HG03469 (cell line): ENCODE results near the gene ST13.
"Not testable (repeated sequence)": the region's sequence is repeated elsewhere in the genome, so short reads cannot be mapped to it uniquely, and the experiment has no call there.

Experiments used
- ATAC-seq: cut with Tn5 transposase; IDR thresholded peaks from one replicate; pipeline ENCODE4 v1.9.1; 2021; ENCODE audit warnings: mild to moderate bottlenecking, moderate library complexity, moderate number of reproducible peaks; ENCODE audit not compliant: unreplicated experiment

The ST13 gene

DNA sequence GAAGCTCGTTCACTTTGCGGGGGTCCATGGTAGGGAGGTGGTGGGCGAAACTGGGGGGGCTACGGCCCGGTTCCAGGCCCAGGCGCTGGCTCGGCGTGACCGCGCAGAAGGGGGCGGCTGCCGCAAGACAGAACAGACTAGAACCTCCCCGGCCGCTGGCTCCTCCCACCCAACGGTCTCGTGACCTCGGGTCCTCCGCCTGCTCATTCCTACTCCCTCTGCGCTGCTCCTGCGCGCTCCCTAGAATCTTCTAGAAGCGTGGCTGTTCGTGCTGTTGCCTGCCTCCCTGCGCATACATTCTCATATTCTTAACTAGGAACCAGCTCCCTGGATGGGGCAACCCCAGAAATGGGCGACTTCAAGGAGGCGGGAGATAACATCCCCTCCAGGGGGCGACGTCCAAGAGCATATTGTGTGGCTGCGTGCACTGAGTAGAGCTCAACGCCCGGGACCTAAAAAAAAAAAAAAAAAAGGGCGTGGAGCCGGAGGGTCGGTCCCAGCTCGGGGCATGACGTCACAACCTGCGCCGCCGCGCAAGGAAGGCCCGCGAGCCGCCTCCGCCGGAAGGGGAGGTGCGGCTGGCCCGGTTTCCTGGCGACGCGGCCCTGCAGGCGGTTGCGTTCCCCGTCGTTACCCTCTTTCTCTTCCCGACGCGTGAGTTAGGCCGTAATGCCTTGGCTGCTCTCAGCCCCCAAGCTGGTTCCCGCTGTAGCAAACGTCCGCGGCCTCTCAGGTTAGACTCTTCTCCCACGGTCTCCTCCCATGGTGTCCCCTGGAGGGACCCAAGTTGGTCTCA is at the start of gene ST13, which contains the start of gene XPNPEP3:
TSS of gene ST13 (minus strand) at position 127 of the 796 bp plus-strand sequence. CDS start at position 28, 99 bp downstream.
TSS of gene XPNPEP3 (plus strand) at position 636 of the 796 bp plus-strand sequence. CDS start at position 670, 34 bp downstream.
- ATAC-seq: peak; percentile 67

DNA sequence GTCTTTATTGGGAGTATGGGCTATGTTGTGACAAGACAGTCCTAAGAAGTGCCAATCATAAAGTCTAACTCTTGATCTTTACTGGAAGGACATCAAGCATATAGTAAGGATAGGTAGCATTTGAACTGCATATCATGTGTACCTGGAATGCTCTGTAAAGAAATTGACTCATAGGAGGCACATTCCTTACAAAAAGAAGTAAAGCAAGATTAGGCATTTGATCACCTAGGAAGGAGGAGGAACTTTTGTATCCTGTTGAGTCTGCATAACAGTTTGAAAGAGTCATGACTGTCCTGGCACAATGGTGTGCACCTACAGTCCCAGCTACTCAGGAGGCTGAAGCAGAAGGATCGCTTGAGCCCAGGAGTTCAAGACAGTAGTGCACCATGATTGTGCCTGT is 47.7 kb upstream of the ST13 start:
- ATAC-seq: no peak

DNA sequence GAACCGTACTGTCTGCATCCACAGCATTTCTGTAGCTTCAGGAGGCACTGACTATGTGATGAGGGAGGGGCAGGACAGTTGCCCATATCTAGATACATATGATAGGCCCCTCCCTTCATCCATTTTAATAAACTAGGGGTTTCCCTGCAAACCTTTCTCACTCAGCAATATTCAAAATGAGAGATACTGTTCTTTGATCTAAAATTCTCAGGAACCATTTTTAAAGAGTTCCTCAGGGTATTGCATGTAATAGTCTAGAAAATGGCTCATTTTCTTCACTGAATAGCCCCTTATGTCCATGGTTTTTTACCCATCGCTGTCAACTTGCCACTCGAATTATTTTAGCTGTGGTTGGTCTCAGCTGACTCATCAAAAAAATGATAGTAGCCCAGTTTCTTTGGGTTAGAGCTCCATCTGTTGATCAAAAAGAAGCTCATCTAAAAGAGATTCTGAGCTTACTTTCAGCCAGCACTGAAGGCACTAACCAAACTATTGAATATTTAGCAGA is 42.5 kb upstream of the ST13 start:
- no peak for ATAC-seq

DNA sequence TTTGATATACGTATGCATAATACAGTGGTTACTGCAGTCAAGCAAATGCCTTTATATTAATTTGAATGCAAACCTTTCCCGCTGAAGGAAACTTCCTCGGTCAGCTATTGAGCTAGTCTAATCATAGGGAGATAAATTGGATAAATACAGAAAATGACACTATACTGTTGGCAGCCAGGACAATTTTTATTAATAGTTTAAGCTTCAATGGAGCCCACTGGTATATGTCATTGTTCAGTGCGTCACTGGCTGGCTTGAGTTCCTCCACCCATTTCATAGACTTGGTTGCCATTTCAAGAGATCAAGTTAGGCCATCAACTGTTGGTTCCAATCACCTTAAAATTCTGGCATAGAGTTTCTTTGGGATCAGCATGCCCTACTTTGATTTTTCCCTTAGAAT is 38.0 kb upstream of the ST13 start:
- ATAC-seq: no peak

DNA sequence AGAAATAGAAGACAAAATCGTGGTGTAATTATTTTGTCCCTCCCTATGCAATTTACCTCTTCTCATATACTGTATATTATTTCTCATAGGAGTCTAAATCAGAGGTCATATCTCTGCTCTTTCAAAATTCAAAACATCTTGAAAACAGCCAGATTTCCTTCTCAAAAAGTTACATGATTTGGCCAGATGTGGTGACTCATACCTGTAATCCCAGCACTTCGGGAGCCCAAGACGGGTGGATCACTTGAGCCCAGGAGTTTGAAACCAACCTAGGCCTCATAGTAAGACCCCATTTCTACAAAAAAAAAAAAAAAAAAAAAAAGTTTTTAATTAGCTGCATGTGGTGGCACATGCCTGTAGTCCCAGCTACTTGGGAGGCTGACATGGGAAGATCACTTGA is 34.4 kb upstream of the ST13 start:
- ATAC-seq: no peak

DNA sequence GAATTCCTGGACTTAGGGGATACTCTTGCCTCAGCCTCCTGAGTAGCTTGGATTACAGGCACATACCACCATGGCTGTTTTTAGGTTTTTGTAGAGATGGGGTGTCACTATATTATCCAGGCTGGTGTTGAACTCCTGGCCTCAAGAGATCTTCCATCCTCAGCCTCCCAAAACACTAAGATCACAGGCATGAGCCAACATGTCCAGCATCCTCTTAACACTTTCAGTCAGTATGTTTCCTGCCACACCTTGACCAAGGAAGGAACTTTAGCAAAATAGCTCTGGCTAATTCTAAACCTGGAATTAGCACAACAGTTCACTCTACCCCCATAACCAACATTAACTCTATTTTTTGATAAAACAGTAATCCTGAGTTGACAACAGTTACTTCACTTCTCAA is 32.7 kb upstream of the ST13 start:
- ATAC-seq: no peak

DNA sequence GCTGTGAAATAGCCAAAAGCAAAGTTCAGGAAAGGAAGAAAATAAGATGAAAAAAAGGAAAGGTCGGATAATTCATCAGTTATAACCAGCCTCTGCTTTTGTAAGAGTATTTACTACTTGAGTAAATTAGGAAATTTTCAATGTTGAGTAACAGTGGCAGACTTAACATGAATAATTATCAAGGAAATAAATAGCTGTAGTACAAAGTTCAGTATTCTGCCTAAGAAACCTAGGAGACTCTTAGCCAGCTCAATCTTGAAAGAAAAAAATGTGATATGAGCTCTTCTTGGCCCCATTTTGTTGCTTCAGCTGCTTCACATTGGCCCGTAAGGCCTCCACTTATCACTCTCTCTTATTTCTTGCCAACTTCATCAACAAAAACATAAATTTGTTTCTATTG is 22.5 kb upstream of the ST13 start:
- ATAC-seq: no peak

DNA sequence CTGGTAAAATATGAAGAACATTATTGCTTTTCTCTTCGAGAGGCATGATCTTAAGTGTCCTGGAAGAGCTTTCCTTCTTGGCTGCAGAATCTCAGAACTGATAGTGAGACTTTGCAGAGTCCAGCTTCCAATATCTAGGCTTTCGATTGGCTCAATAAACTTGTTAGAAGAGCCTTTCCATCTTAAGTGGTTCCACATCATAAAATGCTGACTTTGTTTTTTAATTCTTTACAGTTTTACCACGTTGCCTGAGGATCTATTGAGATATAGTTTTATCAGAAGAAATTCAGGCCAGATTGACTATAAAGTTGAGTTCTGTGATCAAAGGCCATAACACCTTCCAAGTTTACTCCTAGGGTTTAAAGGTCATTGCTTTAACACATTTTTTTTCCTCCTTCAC is 21.0 kb upstream of the ST13 start:
- ATAC-seq: no peak

DNA sequence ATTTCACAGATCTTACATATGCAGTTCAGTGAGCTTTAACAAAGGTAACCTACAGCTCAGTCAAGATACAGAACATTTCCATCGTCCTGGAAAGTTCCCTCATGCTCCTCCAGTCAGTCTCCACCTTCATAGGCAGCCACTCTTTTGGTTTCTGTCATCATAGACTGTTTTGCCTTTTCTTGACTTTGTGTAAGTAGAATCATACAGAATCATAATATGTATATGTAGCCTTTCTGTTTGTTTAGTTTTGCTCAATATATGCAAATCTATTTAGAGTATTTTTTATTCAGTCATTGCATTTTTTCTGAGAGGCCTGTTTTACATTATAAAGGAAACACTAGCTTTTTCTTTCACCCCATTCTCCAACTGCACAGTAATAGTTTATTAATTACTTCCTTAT is 20.5 kb upstream of the ST13 start:
- no peak for ATAC-seq

DNA sequence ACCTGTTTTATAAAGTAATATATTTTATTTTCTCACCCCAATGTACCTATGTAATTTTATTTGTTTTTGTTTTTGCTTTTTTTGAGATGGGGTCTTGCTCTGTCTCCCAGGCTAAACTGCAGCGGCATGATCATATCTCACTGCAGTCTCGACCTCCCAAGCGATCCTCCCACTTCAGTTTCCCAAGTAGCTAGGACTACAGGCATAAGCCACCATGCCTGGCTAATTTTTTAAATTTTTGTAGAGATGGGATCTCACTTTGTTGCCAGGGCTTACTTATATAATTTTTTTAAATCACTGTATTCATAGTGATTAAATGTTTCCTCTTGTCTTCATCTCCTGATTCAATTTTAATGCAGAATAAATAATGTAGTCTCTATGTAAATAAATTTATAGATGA is 18.7 kb upstream of the ST13 start:
- ATAC-seq: no peak

DNA sequence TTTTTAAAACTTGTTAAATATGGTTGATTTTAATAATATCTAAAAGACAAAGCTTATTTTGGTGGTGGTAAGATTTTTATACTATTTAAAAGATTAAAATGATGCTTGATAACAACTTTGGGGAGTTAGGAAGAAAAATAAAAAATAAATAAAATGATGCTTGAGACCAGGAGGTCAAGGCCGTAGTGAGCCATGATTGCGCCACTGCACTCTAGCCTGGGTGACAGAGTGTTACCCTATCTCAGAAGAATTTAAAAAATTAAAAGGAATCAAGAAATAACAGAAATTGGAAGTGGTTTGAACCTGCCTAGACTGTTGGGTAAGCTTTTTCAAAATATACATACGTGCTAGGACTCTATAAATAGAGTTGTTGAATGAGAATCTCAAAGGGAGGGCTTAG is 17.6 kb upstream of the ST13 start:
- no peak for ATAC-seq

DNA sequence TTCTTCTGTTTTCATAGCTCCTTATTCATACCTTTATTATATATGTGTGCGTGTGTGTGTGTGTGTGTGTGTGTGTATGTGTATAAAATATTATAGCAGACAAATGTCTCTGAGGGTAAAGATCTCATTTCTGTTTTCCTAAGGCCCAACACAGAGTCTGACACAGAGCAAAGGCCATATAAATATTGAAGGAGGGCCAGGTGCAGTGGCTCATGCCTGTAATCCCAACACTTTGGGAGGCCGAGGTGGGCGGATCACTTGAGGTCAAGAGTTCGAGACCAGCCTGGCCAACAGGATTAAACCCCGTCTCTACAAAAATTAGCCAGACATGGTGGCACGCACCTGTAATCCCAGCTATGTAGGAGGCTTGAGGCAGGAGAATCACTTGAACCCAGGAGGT is 11.9 kb upstream of the ST13 start:
- not testable (repeated sequence) for ATAC-seq

DNA sequence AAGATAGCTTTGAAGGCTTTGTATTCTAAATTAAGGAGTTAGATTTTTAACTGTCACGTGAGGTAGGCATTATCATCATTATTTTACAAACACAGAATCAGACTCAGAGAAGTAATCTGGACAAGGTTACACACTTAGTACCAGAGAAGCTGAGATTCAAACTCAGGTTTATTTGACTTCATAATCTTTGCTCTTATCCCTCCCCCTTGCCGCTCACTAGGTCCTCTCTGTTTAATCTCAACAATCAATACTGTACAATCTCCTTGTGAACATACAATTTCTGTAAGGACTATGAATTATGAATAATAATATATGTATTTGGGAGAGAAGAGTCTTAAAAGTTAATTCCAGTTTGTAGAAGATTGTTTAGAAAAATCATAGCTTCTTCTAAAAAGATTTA is 10.7 kb upstream of the ST13 start:
- no peak for ATAC-seq

DNA sequence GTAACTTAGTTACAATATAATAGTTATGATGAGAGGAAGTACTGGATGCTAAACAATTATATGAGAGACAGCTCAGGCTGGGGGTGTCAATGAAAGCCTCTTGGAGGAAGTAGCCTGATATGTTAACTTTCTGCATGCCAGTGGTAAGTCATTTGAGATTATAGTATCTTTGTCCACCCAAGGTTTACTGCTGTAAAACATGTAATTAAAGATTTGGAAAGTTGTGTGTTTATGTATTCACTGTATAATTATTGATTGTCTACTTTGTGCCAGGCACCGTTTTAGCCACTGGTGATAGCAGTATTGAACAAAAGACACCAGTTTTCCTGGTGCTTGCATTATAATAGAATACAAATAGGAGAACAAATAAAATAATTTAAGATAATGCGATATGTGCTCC is 6.1 kb upstream of the ST13 start:
- no peak for ATAC-seq

DNA sequence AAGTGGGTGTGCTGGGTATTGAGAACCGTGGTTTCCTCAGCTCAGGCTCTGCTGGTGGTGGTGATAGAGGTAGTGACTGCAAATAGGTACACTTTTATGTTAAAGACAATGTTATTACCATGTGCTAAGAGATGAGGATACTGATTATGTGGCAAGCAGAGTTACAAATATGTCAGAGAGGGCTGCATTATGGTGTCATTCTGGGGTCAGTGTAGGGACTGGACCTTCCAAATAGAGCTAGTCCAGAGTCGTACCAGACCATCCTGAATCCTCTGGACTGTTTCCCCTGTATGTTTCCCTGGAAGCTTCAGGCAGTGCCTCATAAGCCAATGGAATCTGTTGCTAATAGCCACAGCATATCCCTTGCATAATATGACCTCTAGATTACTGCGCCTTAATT is 5.6 kb upstream of the ST13 start, which contains the start of gene DNAJB7:
TSS of gene DNAJB7 (minus strand) at position 101 of the 400 bp plus-strand sequence. CDS start 119 bp downstream, outside the sequence.
- ATAC-seq: no peak

DNA sequence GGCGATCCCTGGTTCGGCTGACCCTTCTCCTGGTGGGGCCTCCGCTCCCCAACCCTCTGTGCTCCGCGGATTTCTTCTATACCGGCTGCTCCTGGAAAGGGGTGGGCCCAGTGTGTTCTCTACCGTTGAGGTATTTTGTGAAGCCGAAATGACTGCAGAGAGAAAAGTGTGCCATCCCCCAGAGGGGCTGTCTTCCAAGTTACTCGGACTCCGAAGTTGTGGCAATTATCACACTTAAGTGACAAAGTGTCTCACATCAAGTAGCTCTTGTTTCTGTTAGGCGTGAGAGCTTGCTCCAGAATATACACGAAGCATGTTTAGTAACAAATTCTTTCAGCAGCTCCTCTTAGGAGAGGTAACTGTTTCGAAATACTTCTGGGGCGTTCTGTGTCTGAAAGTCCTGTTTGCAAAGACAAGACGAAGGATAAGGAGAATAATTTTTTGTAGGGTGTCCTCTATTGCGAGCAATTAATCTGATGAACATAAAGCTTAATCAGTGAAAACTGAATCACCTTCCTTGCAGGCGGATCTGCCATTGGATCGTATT is 943 bp upstream of the ST13 start:
- ATAC-seq: no peak

DNA sequence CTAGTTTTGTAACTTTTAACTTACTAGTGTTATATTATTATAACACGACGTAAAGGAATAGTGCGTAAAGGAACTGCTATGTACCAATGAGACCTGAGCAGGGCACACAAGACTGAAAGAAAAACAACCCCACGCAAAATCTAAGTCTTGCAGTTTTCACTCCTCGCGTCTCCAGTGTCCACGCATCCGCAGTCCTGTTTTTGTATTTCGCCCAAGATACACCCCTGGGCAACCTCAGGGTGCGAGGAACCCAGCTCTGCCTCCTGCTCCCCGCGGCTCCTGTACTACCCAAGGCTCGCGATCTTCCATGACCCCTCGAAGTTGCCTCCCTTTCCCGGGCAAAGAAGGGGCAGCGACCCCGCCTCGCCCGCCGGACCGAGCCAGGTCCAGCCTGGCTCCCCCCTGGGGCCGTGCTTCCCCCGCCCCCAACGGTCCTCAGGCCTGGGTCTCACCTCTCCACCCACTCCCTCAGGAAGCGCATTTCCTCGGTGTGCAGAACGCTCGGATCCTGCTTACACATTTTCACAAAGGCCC is 393 bp downstream of the ST13 start:
- no peak for ATAC-seq

DNA sequence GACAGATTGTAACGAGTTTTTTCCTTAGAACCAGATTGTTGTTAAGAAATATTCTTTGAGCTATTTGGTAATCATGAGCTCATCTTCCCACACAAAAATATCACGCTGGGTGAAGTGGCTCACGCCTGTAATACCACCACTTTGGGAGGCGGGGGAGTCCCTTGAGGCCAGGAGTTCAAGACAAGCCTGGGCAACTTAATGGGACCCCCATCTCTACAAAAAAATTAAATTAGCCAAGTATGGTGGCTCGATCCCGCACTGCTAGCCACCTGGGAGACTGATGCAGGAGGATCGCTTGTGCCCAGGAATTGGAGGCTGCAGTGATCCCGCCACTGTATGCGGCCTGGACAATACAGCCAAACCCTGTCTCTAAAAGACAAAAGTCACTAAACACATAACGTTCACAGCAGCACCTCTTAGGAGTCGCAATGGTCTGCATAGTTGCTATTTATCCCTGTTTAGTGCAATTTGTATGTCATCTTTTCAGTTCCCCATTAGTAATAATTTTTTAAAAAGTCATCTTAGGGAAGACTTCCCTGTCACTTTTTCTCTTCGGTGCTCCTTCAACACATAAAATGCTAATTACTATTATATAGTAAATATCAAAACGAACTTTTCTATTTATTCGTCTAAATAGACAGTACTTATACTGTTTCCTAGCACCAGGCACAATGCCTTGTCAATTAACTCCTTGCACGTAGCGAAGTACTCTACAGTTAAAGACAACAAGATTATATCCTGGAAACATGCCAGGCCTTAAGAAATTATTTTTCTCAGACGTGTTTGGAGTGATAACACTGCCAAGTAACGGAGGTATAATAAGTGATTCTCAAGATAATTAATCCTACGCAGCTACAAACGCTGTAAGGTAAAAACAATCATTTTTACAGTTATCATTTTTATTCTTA is 1.1 kb downstream of the ST13 start:
- ATAC-seq: no peak

DNA sequence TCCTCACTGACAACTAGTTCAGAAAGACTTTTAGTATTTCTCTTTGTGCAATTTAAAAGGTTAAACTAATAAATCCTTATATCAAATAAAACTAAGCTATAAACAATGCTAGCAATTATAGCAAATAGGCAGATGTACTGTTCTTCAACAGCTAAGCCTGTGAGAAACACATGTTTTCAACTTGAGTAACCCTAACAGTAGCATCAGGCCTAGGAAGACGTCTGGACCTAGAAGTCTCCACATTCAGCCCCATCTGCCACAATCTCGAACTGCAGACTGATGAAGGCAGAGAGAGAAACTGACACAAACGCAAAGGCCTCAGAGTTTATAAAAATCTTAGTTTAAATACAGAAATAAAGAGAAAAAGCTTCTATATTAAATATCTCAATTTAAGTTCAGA is 2.5 kb downstream of the ST13 start:
- no peak for ATAC-seq

DNA sequence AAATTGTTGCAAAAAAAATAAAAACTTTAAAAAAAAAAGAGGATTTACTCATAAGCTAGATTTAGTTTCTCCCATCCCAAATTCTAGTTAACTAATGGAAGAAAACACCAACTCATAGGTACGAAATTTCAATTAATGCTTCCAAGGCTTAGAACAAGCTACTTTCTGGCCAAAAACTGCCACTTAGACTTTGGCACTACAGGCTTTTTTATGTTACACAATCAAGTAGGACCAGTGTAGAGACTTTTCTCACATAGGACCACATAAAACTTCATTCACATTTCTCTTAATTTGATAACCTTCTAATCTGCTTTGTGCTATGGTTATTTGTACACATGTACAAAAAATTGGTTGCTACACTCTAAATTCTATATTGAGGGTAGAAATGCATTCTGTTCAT is 3.1 kb downstream of the ST13 start:
- no peak for ATAC-seq

DNA sequence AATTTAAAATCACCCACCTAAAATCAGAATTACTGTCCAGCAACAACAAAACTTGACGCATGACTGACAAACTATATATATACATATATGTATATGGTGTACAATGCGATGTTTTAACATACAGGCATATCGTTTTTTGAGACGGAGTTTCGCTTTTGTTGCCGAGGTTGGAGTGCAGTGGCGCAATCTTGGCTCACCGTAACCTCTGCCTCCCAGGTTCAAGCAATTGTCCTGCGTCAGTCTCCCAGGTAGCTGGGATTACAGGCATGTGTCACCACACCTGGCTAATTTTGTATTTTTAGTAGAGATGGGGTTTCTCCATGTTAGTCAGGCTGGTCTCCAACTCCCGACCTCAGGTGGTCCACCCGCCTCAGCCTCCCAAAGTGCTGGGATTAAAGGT is 10.6 kb downstream of the ST13 start:
- ATAC-seq: not testable (repeated sequence)
